GM21381 (cell line): ENCODE results near the gene ACMSD.
"Not testable (repeated sequence)": the region's sequence is repeated elsewhere in the genome, so short reads cannot be mapped to it uniquely, and the experiment has no call there.

Experiments used
- ATAC-seq: cut with Tn5 transposase; IDR thresholded peaks from one replicate; pipeline ENCODE4 v1.9.1; 2021; ENCODE audit warnings: mild to moderate bottlenecking, moderate library complexity; ENCODE audit not compliant: unreplicated experiment

The ACMSD gene

DNA sequence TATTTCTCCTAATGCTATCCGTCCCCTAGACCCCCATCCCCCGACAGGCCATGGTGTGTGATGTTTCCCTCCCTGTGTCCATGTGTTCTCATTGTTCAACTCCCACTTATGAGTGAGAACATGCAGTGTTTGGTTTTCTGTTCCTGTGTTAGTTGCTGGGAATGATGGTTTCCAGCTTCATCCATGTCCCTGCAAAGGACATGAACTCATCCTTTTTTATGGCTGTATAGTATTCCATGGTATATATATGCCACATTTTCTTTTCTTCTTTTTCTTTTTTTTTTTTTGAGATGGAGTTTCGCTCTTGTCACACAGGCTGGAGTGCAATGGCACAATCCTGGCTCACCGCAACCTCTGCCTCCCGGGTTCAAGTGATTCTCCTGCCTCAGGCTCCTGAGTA is 9.2 kb downstream of the ACMSD start:
- not testable (repeated sequence) for ATAC-seq

DNA sequence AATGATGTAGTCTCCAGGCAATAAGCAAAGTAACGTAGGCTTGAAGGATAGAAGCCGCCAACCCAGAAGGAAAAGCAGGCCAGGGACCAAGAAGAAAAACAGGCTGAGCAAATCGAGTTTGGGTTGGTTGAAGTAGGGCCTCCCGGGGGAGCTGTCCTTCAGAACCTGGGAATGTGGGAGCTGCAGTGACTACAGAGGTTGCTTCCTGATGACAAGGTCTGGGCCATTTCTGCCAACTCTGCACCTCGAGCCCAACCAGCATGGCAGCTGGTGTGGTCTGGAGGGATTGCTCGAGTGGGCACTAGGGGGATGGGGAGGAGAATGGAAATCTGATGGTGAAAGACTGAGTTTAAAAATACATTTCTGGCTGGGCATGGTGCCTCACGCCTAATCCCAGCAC is 14.1 kb downstream of the ACMSD start:
- no peak for ATAC-seq

DNA sequence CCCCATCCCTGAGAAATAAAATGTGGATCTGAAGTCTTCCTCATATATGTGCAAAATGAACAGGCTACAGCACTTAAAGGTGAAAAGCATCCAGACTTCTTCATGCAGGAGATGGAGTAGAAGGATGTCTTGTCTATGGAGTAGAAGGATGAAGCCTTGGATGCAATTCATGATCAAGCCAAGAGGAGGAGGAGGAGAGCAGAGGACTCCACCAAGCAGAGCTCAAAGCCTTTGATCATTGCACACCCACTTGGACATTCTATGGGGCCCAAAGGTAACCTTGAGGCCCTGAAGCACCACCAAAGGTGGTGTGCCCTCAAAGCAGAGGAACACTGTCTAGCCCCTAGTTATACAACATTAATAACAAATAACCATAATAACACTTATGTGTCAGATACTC is 17.3 kb downstream of the ACMSD start:
- no peak for ATAC-seq

DNA sequence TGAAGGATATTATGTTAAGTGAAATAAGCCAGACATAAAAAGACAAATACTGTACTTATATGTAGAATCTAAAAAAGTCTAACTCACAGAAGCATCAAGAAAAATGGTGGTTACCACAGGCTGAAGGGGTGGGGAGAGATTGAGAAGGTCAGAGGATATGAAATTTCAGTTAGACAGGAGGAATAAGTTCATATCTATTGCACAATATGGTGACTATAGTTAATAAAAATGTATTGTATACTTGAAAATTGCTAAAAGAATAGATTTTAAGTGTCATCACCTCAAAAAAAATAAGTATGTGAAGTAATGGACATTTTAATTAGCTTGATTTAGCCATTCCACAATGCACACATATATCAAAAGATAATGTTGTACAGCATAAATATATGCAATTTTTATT is 19.8 kb downstream of the ACMSD start:
- ATAC-seq, result no peak

DNA sequence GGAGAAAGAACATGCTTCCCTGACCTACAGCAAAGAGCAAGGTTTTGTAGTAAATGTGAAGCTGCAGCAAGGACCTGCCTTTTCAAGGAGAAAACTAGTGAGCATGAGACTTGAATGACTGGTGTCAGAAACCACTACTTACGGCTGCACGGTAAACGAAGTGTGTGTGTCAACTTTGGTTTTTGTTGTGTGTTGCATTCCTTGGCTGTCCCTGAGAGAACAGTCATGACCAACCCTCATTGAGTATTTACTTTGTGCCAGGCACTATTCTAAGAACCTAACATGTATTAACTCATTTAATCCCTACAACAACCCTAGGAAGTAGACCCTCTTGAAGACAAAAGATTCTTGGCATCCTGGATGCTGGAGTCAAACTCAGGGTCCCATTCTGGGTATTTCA is 22.8 kb downstream of the ACMSD start:
- ATAC-seq, result no peak

DNA sequence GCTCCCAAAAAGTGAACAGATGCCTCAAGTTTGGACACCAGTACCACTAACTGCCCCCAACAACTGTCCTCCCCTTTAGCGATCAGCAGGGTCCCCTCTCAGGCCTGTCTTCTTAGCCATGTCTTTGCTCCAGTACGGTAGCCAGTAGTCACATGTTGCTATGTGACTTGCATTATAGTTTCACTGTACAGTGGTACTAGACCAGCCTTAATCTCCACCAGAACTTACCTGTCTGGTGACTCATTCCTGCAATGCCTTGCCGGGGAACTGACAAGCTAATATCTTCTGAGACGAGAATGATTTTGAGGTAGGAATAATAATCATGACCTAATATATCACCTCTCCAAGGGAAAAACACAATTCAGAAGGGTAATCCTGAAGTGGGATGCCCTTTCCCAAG is 23.7 kb downstream of the ACMSD start:
- ATAC-seq, result no peak

DNA sequence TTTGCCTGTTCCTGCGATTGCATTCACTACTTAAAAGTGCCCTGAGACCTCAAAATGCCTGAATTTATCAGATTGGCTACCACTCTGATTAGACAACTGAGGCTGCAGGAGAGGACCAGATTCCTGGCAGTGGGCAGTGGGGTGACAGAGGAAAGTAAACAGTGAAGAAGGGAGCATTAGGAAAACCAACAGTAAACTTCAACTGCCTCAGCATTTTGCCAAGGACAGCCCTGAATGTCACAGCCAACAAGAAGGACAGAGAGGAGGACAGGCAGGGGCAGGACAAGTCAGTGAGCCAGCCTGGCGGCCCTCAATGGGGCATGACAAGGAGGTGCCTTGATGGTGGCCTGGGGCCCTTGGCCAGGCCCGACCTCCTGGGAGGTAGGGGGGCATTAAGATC is 24.3 kb downstream of the ACMSD start:
- no peak for ATAC-seq

DNA sequence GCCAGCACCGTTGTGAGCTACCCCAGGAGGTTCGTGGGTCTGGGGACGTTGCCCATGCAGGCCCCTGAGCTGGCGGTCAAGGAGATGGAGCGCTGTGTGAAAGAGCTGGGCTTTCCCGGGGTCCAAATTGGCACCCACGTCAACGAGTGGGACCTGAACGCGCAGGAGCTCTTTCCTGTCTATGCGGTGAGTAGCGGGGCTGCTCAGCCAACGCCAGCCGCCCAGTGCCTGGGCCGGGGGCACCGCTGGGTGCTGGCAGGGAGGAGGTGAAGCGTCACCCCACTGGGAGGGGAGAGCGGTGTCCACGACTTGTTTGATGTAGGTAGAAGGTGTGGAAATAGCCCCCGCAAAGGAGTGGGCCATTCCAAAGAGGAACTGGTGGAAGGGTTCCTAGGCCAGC is 25.0 kb downstream of the ACMSD start:
- ATAC-seq, result no peak

DNA sequence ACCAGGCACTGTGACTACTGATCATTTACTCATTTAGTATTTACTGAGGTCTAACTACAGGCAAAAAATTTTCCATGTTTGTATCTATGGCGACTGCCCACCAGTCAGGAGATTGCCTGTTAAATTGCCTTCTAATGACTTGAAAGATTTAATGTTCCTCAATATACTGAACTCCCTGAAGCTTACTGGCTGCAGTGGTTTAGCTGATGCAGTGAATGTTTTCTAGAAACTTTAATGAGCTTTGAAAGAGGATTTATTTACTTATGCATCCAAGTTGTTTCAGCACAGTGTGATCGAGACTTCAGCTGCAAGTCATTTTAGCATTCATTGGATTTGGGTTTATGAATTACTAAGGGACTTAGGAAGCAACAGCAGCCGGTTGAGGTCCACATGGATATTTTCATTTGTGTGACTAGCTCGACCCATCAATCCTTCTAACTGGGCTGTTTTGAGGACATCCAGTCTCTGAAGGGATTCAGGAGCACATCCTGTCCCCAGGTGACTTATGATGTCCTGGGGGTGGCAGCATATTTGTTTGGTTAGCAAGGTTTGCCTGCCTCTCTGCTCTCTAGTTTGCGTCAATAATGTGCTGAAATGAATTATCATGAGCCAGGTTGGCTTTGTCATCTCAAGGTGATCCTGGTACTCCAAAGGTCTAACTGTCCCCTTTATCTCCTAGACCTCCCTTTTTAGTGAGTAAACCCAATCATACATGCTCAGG is 26.8 kb downstream of the ACMSD start:
- no peak for ATAC-seq

DNA sequence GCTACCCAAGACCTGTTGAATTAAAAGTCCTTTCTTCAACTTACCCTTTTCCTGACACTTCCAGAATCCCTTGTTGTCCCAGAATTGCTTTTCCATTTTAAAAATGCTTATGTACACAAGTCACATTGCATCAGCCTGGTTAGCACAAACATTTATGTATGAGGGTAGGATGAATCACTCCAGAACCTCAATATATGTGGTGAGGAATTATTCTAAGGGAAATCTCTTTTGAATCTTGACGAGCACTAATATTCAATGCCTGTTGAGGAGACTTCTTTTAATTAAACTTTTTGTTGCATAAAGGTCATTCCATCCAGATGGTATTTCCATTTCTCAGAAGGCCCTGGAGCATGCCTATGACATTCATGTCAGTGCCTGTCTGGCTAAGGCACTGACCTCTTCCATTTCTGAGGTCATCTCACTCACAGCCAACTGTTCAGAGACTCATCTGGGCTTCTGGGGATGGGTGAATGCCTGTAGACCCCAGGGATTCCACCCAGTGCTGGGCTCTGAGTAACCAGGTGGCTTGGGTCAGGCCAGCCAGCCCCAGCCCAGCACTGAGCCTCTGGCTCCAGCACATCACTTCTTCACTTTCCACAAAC is 28.2 kb downstream of the ACMSD start:
- ATAC-seq, result no peak

DNA sequence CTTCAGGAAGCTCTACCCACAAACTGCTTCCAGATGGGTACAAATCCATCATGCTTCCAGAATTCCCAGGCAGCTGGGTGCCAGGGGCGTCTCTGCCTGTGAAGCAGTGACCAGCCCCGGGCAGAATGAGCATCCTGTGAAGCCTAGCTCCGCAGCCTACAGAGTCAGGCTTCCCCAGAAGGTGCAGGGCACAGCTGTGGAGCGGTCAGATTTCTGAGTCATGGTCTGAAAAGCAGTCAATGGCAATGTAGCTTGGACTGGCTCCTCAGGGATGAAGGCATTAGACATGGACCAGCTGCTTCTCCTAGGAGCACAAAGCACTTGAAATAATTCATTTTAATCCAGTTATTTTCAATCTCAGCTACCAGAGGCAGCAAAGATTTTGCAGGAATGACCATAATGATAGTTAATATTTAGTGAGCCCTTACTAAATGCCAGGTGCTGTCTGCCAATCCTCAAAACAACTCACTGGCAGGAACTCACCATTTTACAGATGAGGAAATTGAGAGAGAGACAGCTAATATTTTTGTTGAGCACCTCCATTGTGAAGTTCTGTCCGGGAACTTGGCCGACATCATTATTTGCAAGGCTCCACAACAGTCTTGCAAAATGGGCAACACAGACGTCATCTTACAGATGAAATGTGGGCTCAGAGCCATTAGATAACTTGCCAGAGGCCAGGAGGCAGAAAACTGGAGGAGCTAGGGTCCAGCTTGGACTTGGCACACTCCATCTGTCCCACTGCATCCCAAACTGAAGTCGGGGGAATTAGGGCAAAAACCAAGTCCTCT is 31.7 kb downstream of the ACMSD start:
- ATAC-seq, result no peak

DNA sequence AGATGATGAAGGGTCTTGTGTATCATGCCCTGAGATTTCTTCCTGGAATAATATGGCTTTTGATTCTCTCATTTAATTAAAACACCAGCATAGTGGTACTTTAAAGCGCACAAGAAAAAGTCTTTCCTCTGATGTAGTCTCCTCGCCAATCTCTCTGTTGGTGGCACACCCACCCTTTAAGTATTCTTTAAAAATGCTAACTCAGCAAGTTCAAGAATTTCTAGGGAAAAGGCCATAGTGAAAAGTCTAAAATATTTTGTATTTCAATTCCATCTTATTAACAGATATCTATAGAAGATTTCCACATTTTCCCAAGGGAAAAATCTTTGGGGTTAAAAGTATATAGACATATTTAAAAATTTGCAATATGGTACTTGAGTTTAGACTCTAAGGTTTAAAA is 34.7 kb downstream of the ACMSD start:
- no peak for ATAC-seq

DNA sequence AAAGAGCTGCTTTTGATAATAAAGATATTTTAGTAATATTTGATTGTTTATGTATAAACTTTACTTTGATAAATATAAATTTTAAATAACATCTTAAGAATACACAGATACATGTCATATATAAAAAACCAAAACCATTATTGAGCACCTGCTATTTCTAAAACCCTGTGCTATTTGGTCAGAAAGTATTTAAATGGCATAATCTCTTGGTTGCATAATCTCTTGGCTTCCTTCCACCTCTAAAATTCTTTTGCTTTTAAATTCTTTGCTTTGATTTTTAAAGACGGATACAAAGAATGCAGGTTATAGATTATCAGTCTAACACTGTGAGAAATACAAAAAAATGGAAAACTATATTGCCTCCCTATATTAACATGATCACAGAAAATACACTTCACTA is 36.9 kb downstream of the ACMSD start:
- no peak for ATAC-seq

DNA sequence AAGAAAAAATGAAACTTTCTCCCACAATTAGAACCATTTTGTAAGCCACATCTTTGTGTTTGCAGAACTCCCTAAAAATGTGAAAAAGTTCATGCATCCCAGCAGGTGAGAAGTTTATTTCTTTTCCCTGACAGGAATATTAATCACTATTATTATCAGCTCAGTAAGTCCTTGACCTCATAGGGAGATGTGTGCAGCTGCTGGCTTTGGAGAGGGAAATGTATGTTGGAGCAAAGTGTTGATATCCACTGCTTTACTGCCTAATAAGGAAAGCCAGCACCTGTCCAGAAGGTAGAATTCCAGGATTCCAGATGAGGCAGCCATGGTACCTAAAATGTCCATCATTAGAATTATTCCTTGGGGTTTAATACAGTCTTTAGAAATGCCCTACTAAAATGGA is 44.4 kb downstream of the ACMSD start:
- no peak for ATAC-seq

DNA sequence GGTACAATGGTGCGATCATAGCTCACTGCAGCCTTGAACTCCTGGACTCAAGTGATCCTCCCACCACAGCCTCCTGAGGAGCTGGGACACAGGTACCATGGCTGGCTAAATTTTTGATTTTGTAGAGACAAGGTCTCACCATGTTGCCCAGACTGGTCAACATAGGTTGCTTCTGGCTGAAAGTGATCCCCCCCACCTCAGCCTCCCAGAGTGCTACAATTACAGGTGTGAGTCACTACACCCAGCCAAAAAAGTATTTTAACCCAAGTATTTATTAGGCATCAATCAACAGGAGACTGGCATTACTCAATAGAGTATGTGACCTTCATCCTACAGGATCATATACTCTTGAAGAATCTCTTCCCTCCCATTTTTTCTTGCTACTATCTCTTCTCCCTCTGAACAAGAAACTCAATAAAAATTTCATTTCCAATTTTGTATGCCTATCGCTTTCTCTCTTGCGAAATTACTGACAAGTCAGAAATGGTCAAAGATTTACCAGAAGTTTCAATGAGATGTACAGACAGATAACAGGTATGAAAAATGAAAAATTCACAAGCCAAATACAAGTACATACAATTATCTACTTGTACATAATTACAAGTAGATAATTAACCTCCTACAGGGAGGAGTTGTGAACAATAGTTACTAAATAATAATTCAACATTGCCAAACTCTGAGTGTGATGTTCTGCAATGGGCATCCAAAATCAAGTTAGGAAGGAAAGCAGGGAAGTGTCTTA is 45.3 kb downstream of the ACMSD start:
- ATAC-seq, result no peak

DNA sequence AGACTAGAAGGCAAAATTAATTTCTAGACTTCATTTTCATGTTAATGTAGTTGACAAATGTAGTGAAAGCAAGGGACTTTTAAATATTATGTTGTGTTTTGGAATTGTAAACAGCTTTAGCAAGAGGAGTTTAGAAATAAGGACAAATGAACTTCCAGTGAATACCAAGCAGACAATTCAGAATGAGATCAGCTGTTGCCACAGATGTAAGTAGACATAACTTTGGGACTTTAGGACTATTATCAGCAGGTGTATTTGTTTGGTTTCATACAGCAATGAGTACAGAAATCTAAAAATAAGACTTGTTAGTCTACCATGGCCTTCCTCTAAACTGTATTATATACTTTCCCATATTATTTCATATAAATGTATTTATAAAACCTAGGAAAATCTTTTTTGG is 46.0 kb downstream of the ACMSD start:
- ATAC-seq, result no peak

DNA sequence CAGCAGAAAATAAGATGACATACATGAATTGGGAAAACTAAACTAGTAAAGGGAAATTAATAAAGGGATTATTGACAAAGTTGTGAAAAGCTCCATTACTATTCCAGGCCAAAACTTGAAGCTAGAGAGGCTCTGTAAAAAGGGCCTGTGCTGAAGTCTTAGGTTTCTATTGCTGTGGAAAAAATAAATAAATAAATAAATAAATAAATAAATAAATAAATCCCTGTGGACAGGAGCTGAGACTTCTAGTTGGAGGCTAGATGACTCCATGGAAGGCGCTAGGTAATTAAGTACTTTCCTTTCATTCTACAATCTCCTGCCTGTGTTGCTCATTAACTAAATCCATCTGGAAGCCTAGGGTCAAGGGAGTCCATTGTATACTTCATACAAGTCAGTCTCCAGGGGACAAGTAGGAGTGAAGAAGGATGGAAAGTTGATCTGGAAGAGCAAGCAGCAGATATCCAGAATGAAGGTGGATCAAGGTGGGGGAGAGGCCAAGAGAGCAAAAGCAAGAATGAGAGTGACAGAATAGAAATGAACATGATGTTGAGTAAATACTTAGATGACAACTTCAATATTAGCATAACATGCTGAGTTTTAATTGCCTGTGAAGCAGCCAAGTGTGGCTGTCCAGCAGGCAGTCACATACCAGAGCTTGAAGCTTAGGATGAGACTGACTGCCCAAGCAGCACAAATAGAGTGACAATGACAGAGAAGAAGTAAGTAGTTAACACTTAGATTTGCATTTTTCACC is 54.0 kb downstream of the ACMSD start:
- ATAC-seq, result no peak

DNA sequence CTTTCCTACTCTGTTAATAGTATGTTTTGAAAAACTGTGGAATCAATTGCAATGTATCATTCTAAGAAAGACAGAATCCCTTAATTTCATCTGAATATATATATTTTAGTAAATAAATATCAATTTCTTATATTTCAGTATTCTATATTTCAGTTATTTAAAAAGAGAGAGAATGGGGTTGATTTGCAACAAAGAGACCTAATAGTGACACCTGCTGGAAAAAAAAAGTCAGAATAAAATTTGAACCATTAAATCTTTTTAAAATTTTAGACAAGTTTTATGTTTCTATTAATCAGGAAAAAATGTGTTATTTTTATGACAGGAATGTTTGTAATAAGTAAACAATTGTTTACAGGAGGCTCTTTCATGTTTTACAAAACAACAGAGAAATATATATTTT is 59.5 kb downstream of the ACMSD start:
- ATAC-seq, result no peak

DNA sequence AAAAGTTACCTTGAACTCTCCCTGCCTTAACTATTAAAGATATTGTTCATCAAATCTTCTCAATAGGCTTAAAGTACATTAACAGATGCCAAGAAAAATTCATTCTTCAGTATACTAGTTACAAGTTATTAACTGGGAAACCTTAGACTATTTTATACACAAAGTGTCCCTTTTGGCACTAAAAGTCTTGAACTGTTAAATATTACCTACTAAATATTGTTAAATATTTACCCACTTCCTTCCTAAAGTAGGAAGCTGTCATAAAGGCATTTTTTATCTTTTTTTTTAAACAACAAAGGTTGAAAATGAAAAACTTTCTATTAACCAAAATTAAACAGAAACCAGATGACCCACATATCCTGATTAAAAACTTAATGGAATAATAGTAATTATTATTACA is 60.8 kb downstream of the ACMSD start:
- no peak for ATAC-seq

DNA sequence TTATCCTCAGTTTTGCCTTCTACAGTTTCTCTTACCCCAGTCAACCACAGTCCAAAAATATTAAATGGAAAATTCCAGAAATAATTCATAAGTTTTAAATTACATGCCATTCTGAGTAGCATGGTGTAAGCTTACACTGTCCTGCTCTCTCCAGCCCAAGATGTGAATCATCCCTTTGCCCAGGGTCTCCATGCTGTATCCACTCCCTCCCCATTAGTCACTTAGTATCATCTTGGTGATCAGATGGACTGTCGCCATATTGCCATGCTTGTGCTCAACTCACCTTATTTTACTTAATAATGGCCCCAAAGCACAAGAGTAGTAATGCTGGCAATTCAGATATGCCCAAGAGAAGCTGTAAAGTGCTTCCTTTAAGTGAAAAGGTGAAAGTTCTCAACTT is 61.7 kb downstream of the ACMSD start:
- ATAC-seq, result no peak

DNA sequence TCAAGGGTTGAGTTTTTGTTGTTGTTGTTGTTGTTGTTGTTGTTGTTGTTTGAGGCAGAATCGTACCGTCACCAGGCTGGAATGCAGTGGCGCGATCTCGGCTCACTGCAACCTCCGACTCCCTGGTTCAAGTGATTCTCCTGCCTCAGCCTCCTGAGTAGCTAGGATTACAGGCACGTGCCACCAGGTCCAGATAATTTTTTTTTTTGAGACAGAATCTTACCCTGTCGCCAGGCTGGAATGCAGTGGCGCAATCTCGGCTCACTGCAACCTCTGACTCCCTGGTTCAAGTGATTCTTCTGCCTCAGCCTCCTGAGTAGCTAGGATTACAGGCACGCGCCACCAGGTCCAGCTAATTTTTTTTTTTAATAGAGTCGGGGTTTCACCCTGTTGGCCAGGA is 65.3 kb downstream of the ACMSD start:
- ATAC-seq, result not testable (repeated sequence)
